Gastroesophageal sphincter (tissue), 4 donors: ENCODE measurements around the gene CEBPG. TPM values are rescaled to one million over a fixed set of nuclear protein-coding genes. Genes with fewer than 3 reads are reported as not detected.

Experiments
- ATAC-seq: fragments of 150-250 bp; one replicate; pipeline ENCODE4 v1.9.1; 2016; ENCODE audit warnings: mild to moderate bottlenecking, moderate library complexity
- H3K27ac ChIP-seq, 4 donors: fragments of 200-600 bp; sonication (generic) in 3 of 4; 1 replicate in 3 of 4; 2 replicates in 1 of 4; pipeline ENCODE4 v1.5.1; 2016 to 2019
- H3K27me3 ChIP-seq: fragments of 200-600 bp; sonication (generic); one replicate; pipeline ENCODE4 v1.5.1; 2019
- H3K36me3 ChIP-seq, 2 donors: fragments of 200-600 bp; sonication (generic); one replicate each; pipeline ENCODE4 v1.5.1; 2019; ENCODE audit warnings: control low read depth in 1 of 2
- H3K4me1 ChIP-seq, 3 donors: fragments of 200-600 bp; sonication (generic); 1 replicate in 2 of 3; 2 replicates in 1 of 3; pipeline ENCODE4 v1.5.1; 2016 to 2019; ENCODE audit warnings: control low read depth in 2 of 3
- H3K4me3 ChIP-seq, 2 donors: fragments of 200-600 bp; sonication (generic); one replicate each; pipeline ENCODE4 v1.5.1; 2019; ENCODE audit warnings: mild to moderate bottlenecking in 1 of 2, moderate library complexity in 1 of 2
- H3K9me3 ChIP-seq, 3 donors: fragments of 200-600 bp; sonication (generic); one replicate each; pipeline ENCODE4 v1.5.1; 2017 to 2019; ENCODE audit warnings: control low read depth in 2 of 3
- CTCF ChIP-seq, 4 experiments: fragments of 200-600 bp in 2 of 4; fragments of 450-650 bp in 2 of 4; sonication (generic) in 1 of 4; IDR thresholded peaks; one replicate each; pipeline ENCODE4 v1.5.1; 2017 to 2019; ENCODE audit warnings: antibody characterized with exemption in 4 of 4, mild to moderate bottlenecking in 2 of 4, moderate library complexity in 2 of 4
- EP300 ChIP-seq: sonication (generic); formaldehyde crosslinking; IDR thresholded peaks from one replicate; pipeline ENCODE4 v1.6.1; 2017; ENCODE audit warnings: antibody characterized with exemption, mild to moderate bottlenecking
- POLR2A ChIP-seq, 2 donors: fragments of 450-650 bp; IDR thresholded peaks; one replicate each; pipeline ENCODE4 v1.6.1; 2017; ENCODE audit warnings: antibody characterized with exemption in 2 of 2, mild to moderate bottlenecking in 2 of 2, moderate library complexity in 1 of 2
- POLR2AphosphoS5 ChIP-seq: sonication (generic); formaldehyde crosslinking; IDR thresholded peaks from one replicate; pipeline ENCODE4 v1.6.1; 2017; ENCODE audit warnings: antibody characterized with exemption
- WGBS, 2 donors: methylation state at CpG; one replicate each; pipeline ENCODE4 v1.1.5; 2018; ENCODE audit warnings: low coverage in 1 of 2; 5-methylcytosine and 5-hydroxymethylcytosine counted together
- total RNA-seq, 4 donors: library from RNA; depleted of rRNA; stranded (reverse); fragments of >200 nt; gene quantifications; one replicate each; pipeline ENCODE4 v1.1.0, GENCODE V29; 2016

CEBPG gene
- total RNA-seq, 4 donors from 2014 or later = 23.8 to 34.9 (median 26.2) TPM

GRCh38 chr19:33332248-33332647 lies 41.3 kb upstream of the CEBPG start:
- TF ChIP-seq EP300 (no peak), POLR2A (IDR thresholded peaks at IDR 0.05) (no peak), POLR2AphosphoS5 (no peak), CTCF (IDR thresholded peaks at IDR 0.05) (no peak)
- 80 to 82% methylated on average over 2 to 5 of the region's 5 CpGs for WGBS, 2 donors
- ATAC-seq = no peak
- Histone ChIP-seq H3K27me3 (peaks cover 21% of the 10 kb centered on the region), H3K4me3 (no peak overlapping the region), H3K4me1 (no peaks in the 10 kb centered on the region), H3K9me3 (no peaks in the 10 kb centered on the region), H3K36me3 (no peaks in the 10 kb centered on the region), H3K27ac (no peak overlapping the region)

GRCh38 chr19:33333151-33333550 lies 40.4 kb upstream of the CEBPG start:
- H3K9me3 ChIP-seq = no peaks in the 10 kb centered on the region
- ATAC-seq = no peak
- 82 to 85% methylated on average over 4 of the region's 4 CpGs for WGBS, 2 donors
- no peak overlapping the region for H3K27ac ChIP-seq
- no peak overlapping the region for H3K4me3 ChIP-seq
- H3K36me3 ChIP-seq = no peaks in the 10 kb centered on the region
- peaks cover 19% of the 10 kb centered on the region for H3K27me3 ChIP-seq
- no peak for TF ChIP-seq EP300
- TF ChIP-seq POLR2AphosphoS5 = no peak
- TF ChIP-seq CTCF (IDR thresholded peaks at IDR 0.05) = no peak
- TF ChIP-seq POLR2A (IDR thresholded peaks at IDR 0.05) = no peak
- no peaks in the 10 kb centered on the region for H3K4me1 ChIP-seq

GRCh38 chr19:33333642-33334041 lies 39.9 kb upstream of the CEBPG start:
- H3K4me1 ChIP-seq = no peaks in the 10 kb centered on the region
- H3K27ac ChIP-seq = no peak overlapping the region
- no peaks in the 10 kb centered on the region for H3K9me3 ChIP-seq
- no peak overlapping the region for H3K4me3 ChIP-seq
- ATAC-seq = no peak
- TF ChIP-seq EP300 = no peak
- no peak for TF ChIP-seq CTCF (IDR thresholded peaks at IDR 0.05)
- no peak for TF ChIP-seq POLR2A (IDR thresholded peaks at IDR 0.05)
- TF ChIP-seq POLR2AphosphoS5 = no peak
- H3K27me3 ChIP-seq = peaks cover 15% of the 10 kb centered on the region
- H3K36me3 ChIP-seq = no peaks in the 10 kb centered on the region
- WGBS, 2 donors = 65 to 94% methylated on average over 3 of the region's 3 CpGs

- TF ChIP-seq EP300 (no peak), POLR2AphosphoS5 (no peak), POLR2A (IDR thresholded peaks at IDR 0.05) (no peak), CTCF (IDR thresholded peaks at IDR 0.05) (no peak)
- Histone ChIP-seq H3K4me1 (no peaks in the 10 kb centered on the region), H3K9me3 (no peaks in the 10 kb centered on the region), H3K36me3 (no peaks in the 10 kb centered on the region), H3K27me3 (peaks cover 8% of the 10 kb centered on the region), H3K27ac (no peak overlapping the region), H3K4me3 (no peak overlapping the region)
- WGBS, 2 donors = 92 to 96% methylated on average over 3 of the region's 3 CpGs
- no peak for ATAC-seq
Measured at GRCh38 chr19:33334271-33334670, 39.2 kb upstream of the CEBPG start.

GRCh38 chr19:33335446-33335845 lies 38.1 kb upstream of the CEBPG start:
- no peaks in the 10 kb centered on the region for H3K4me1 ChIP-seq
- no peak overlapping the region for H3K4me3 ChIP-seq
- 87% methylated on average over 4 to 5 of the region's 5 CpGs for WGBS, 2 donors
- H3K36me3 ChIP-seq = no peaks in the 10 kb centered on the region
- TF ChIP-seq CTCF (IDR thresholded peaks at IDR 0.05) (no peak), POLR2AphosphoS5 (no peak), EP300 (no peak), POLR2A (IDR thresholded peaks at IDR 0.05) (no peak)
- ATAC-seq = no peak
- H3K27me3 ChIP-seq = no peaks in the 10 kb centered on the region
- H3K9me3 ChIP-seq = no peaks in the 10 kb centered on the region
- H3K27ac ChIP-seq = no peak overlapping the region
